ENCODE results near the gene LPP. TPM values are rescaled to one million over a fixed set of nuclear protein-coding genes. Genes with fewer than 3 reads are reported as not detected.

Gene LPP
- total and polyA plus RNA-seq, 2 of the 4 experiments (the other 2 are of a cell fraction): 16.0 to 130 TPM

DNA sequence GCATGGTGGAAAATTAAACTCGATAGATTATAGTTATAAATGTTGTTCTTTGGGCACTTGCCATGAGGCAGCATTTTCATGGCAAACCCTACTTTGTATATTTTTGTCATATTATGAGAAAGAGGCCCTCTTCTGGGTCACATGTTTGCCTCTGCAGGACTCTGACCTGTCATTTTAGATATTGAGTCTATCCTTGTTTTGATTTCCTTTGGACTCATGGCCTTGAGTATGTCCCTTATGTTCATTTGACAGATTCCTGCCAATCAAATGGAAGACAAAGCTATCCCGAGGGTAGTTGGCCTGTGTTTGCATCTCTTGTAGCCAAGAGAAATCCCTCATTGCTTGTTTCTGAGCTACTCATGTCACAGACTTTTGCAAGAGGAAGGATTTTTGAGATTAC is 226.3 kb downstream of the LPP start:
- dilution Hi-C loops (cut with HindIII; ENCODE audit: low sequenced_read_pairs, unreplicated experiment): no loop called here
- intact Hi-C loops (cut with micrococcal nuclease): no loop called here
- no peak for DNase-seq
- Histone ChIP-seq H4K5ac (ENCODE audit: low read depth, low read length) (no peak overlapping the region; the same call in 1 of the 2 replicates), H2AFZ (replicated peaks; ENCODE audit: low read length, poor library complexity) (no peak overlapping the region), H2AK5ac (ENCODE audit: low read depth, low read length) (no peak overlapping the region), H3K4me2 (ENCODE audit: low read depth, low read length) (no peak overlapping the region), H3K56ac (ENCODE audit: extremely low read depth, insufficient read depth, low read length) (no peak overlapping the region), H3K4ac (ENCODE audit: low read depth, low read length) (no peak overlapping the region), H3K9ac (ENCODE audit: low read depth, low read length) (no peak overlapping the region), H3K18ac (ENCODE audit: low read depth, low read length) (no peak overlapping the region), H4K91ac (ENCODE audit: insufficient read depth, low read depth, low read length) (no peak overlapping the region), H4K20me1 (ENCODE audit: insufficient read depth, low read length) (peaks cover 34% of the 10 kb centered on the region), H4K8ac (ENCODE audit: low read depth in 2 of 2, low read length in 2 of 2) (no peak overlapping the region), H3K4me1 (ENCODE audit: control insufficient read depth, insufficient read depth, low read length) (peaks cover 5% of the 10 kb centered on the region; the same call in 1 of the 2 replicates), H3K27ac (ENCODE audit: insufficient read depth, low read length) (no peak overlapping the region), H3K9me3 (ENCODE audit: control insufficient read depth, insufficient read depth, low read length) (no peaks in the 10 kb centered on the region), H2BK5ac (ENCODE audit: low read depth, low read length, poor library complexity, severe bottlenecking) (no peak overlapping the region), H2BK120ac (ENCODE audit: low read depth, low read length) (no peak overlapping the region), H3K79me1 (ENCODE audit: low read depth in 1 of 2, low read length in 2 of 2) (peaks cover 24 to 50% of the 10 kb centered on the region in 2 experiments), H3K23ac (ENCODE audit: low read depth, low read length) (no peak overlapping the region), H2AK9ac (replicated peaks; ENCODE audit: low read depth, low read length, poor library complexity) (no peak overlapping the region), H3K9me1 (ENCODE audit: insufficient read depth, low read length) (peaks cover 4% of the 10 kb centered on the region), H3K4me3 (ENCODE audit: insufficient read depth, low read depth, low read length) (no peak overlapping the region), H3K14ac (replicated peaks; ENCODE audit: low read depth, low read length) (no peak overlapping the region), H3K27me3 (ENCODE audit: control insufficient read depth, insufficient read depth, low read length) (no peaks in the 10 kb centered on the region), H2BK15ac (ENCODE audit: low read depth, low read length) (no peak overlapping the region), H3K36me3 (ENCODE audit: control insufficient read depth, insufficient read depth, low read length) (no peaks in the 10 kb centered on the region; the same call in 1 of the 2 replicates), H2BK20ac (ENCODE audit: low read depth, low read length) (no peak overlapping the region)
- in situ Hi-C loops (cut with MboI; ENCODE audit: low sequenced_read_pairs): no loop called here
- TF ChIP-seq RAD21 (IDR thresholded peaks at IDR 0.05; ENCODE audit: low read length) (no peak), FOS (IDR thresholded peaks at IDR 0.05; ENCODE audit: low read depth, low read length) (no peak), CEBPB (IDR thresholded peaks at IDR 0.05; ENCODE audit: low read depth, low read length) (no peak), SMC3 (IDR thresholded peaks at IDR 0.05; ENCODE audit: low read depth, low read length) (no peak), CHD1 (IDR thresholded peaks at IDR 0.05; ENCODE audit: low read depth, low read length) (no peak)
- TF ChIP-seq, protein P1, sequence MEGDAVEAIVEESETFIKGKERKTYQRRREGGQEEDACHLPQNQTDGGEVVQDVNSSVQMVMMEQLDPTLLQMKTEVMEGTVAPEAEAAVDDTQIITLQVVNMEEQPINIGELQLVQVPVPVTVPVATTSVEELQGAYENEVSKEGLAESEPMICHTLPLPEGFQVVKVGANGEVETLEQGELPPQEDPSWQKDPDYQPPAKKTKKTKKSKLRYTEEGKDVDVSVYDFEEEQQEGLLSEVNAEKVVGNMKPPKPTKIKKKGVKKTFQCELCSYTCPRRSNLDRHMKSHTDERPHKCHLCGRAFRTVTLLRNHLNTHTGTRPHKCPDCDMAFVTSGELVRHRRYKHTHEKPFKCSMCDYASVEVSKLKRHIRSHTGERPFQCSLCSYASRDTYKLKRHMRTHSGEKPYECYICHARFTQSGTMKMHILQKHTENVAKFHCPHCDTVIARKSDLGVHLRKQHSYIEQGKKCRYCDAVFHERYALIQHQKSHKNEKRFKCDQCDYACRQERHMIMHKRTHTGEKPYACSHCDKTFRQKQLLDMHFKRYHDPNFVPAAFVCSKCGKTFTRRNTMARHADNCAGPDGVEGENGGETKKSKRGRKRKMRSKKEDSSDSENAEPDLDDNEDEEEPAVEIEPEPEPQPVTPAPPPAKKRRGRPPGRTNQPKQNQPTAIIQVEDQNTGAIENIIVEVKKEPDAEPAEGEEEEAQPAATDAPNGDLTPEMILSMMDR (conservative IDR thresholded peaks at IDR 0.05; ENCODE audit: low read depth, low read length): no peak
- TF ChIP-seq, protein P2, sequence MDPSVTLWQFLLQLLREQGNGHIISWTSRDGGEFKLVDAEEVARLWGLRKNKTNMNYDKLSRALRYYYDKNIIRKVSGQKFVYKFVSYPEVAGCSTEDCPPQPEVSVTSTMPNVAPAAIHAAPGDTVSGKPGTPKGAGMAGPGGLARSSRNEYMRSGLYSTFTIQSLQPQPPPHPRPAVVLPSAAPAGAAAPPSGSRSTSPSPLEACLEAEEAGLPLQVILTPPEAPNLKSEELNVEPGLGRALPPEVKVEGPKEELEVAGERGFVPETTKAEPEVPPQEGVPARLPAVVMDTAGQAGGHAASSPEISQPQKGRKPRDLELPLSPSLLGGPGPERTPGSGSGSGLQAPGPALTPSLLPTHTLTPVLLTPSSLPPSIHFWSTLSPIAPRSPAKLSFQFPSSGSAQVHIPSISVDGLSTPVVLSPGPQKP (IDR thresholded peaks at IDR 0.05; ENCODE audit: borderline replicate concordance, low read depth, low read length): no peak
- ChIA-PET POLR2A (ENCODE audit: unreplicated experiment) (no interaction called here), CTCF (no interaction called here)
- BruUV-seq (replicated peaks): no TSS peak
- ATAC-seq (ENCODE audit: low read depth): no peak
- no CpG with 5 or more reads among the region's 2 CpGs for WGBS, 2 experiments (ENCODE audit: extremely low coverage in 2 of 2, insufficient read length in 1 of 2)
